Glomerular endothelial cell (primary cell): Measurements from ENCODE around the gene LPIN1. TPM values are rescaled to one million over a fixed set of nuclear protein-coding genes. Genes with fewer than 3 reads are reported as not detected.
"Not testable (repeated sequence)": the region's sequence is repeated elsewhere in the genome, so short reads cannot be mapped to it uniquely, and the experiment has no call there.

Experiments used
- DNase-seq: peaks from one replicate; pipeline ENCODE4 v3.0.0-alpha.2; 2011; ENCODE audit warnings: low read depth, low spot score; ENCODE audit errors: extremely low read depth
- total RNA-seq: library from RNA; depleted of rRNA; stranded (reverse); fragments of >200 nt; gene quantifications from 2 replicates; pipeline ENCODE4 v1.2.3, GENCODE V29; 2015

The LPIN1 gene
- total RNA-seq, 1 donor from 2014 or later, result 207 TPM

- no peak for DNase-seq
Measured at GRCh38 chr2:11713815-11714214, 32.6 kb upstream of the LPIN1 start.

- no peak for DNase-seq
Measured at GRCh38 chr2:11715987-11716652, 30.3 kb upstream of the LPIN1 start.

GRCh38 chr2:11716689-11717321 is 29.6 kb upstream of the LPIN1 start:
- DNase-seq, result no peak

GRCh38 chr2:11717623-11718022 is 28.8 kb upstream of the LPIN1 start:
- no peak for DNase-seq

- no peak for DNase-seq
Measured at GRCh38 chr2:11718606-11719005, 27.8 kb upstream of the LPIN1 start.

GRCh38 chr2:11719230-11719977 is 27.0 kb upstream of the LPIN1 start:
- no peak for DNase-seq

- DNase-seq, result no peak
Measured at GRCh38 chr2:11720752-11721151, 25.7 kb upstream of the LPIN1 start.

- no peak for DNase-seq
Measured at GRCh38 chr2:11722292-11723060, 24.0 kb upstream of the LPIN1 start.

GRCh38 chr2:11723061-11723371 is 23.4 kb upstream of the LPIN1 start:
- no peak for DNase-seq

GRCh38 chr2:11724151-11724550 is 22.3 kb upstream of the LPIN1 start:
- no peak for DNase-seq

- DNase-seq, result no peak
Measured at GRCh38 chr2:11726384-11726783, 20.0 kb upstream of the LPIN1 start.

- no peak for DNase-seq
Measured at GRCh38 chr2:11729362-11730212, 16.8 kb upstream of the LPIN1 start.

GRCh38 chr2:11731214-11731984 is 15.0 kb upstream of the LPIN1 start:
- DNase-seq, result not testable (repeated sequence)

GRCh38 chr2:11732587-11732986 is 13.8 kb upstream of the LPIN1 start:
- no peak for DNase-seq

GRCh38 chr2:11737852-11738251 is 8.6 kb upstream of the LPIN1 start:
- DNase-seq, result not testable (repeated sequence)

- no peak for DNase-seq
Measured at GRCh38 chr2:11738589-11739436, 7.6 kb upstream of the LPIN1 start.

- no peak for DNase-seq
Measured at GRCh38 chr2:11740723-11741122, 5.7 kb upstream of the LPIN1 start.

- DNase-seq, result no peak
Measured at GRCh38 chr2:11742317-11742701, 4.1 kb upstream of the LPIN1 start.
